K562 (cell line): ENCODE measurements around the gene TNK2. TPM values are rescaled to one million over a fixed set of nuclear protein-coding genes. Genes with fewer than 3 reads are reported as not detected.
A peak's percentile ranks its signal among the peaks of the same experiment; 100 is the strongest.

ENCODE experiments used
- ATAC-seq: fragments of 200-7000 bp; cut with Tn5 transposase; 3 replicates; pipeline ENCODE4 v1.9.1; 2020; ENCODE audit warnings: moderate library complexity
- BruUV-seq: library from RNA; stranded (reverse); fragments of 400-500 nt; replicated peaks from 2 replicates; lab custom pipeline; 2021; lab: Mats Ljungman, UMichigan
- CTCF ChIA-PET: fragments of 300-600 bp; formaldehyde crosslinking; extraction: SDS; loops from one replicate; lab custom pipeline; 2021; ENCODE audit warnings: low intra/inter-chr PET ratio; lab: Yijun Ruan, JAX
- POLR2A ChIA-PET: fragments of 300-600, 350-650 bp; sonication (Branson Sonifier 250); formaldehyde crosslinking; extraction: SDS; loops from one replicate; lab custom pipeline; 2021; ENCODE audit warnings: antibody characterized with exemption, inconsistent platforms; lab: Yijun Ruan, JAX
- DNase-seq, 4 experiments: peaks; one replicate each; pipeline versions ENCODE4 v3.0.0 to v3.0.0-alpha.2; 2011 to 2018; ENCODE audit warnings: low spot score in 3 of 4, mixed read lengths in 3 of 4; ENCODE audit errors: extremely low read depth in 1 of 4
- FAIRE-seq: peaks from 2 replicates; lab custom pipeline; 2011; peaks lifted over from hg19 to GRCh38; lab: Jason Lieb, UNC
- H2AFZ ChIP-seq: 2 replicates; pipeline ENCODE4 v1.6.0; 2011; ENCODE audit warnings: low read depth, low read length, control low read depth, inconsistent platforms
- H3K27ac ChIP-seq: fragments of 200-600 bp; 3 replicates; pipeline ENCODE4 v1.8.0; 2011; ENCODE audit warnings: low read depth, mild to moderate bottlenecking, control low read depth, inconsistent platforms, low read length, moderate library complexity, mixed read lengths; ENCODE audit errors: extremely low read depth
- H3K27me3 ChIP-seq, 2 experiments: fragments of 300-600 bp in 1 of 2; 2 replicates in 1 of 2; 3 replicates in 1 of 2; pipeline versions ENCODE4 v1.6.0 to v1.8.0; 2011; ENCODE audit warnings: inconsistent platforms in 2 of 2, low read length in 2 of 2, mild to moderate bottlenecking in 1 of 2, mixed read lengths in 1 of 2, moderate library complexity in 1 of 2; ENCODE audit not compliant: control insufficient read depth in 2 of 2, insufficient read depth in 2 of 2
- H3K36me3 ChIP-seq: fragments of 300-600 bp; 3 replicates; pipeline ENCODE4 v1.8.0; 2011; ENCODE audit warnings: mild to moderate bottlenecking, low read length, inconsistent platforms; ENCODE audit not compliant: control insufficient read depth, insufficient read depth
- H3K4me1 ChIP-seq, 2 experiments: fragments of 200-600 bp in 1 of 2; replicated peaks in 1 of 2; 2 replicates in 1 of 2; 3 replicates in 1 of 2; pipeline versions ENCODE4 v1.5.1 to v1.8.0; 2011; ENCODE audit warnings: inconsistent platforms in 2 of 2, low read length in 2 of 2, mild to moderate bottlenecking in 1 of 2, mixed read lengths in 1 of 2, moderate library complexity in 1 of 2; ENCODE audit not compliant: control insufficient read depth in 2 of 2, insufficient read depth in 2 of 2
- H3K4me2 ChIP-seq: 2 replicates; pipeline ENCODE4 v1.6.1; 2011; ENCODE audit warnings: low read length, control low read depth, inconsistent platforms, mixed read lengths; ENCODE audit not compliant: insufficient read depth
- H3K4me3 ChIP-seq: fragments of 200-600 bp; sonication (generic), shearing (Covaris generic); 2 replicates; pipeline ENCODE4 v1.5.1; 2016; ENCODE audit warnings: control low read depth, inconsistent platforms
- H3K79me2 ChIP-seq: fragments of 200-600 bp; 3 replicates; pipeline ENCODE4 v1.8.0; 2011; ENCODE audit warnings: low read length, inconsistent platforms; ENCODE audit not compliant: control insufficient read depth, insufficient read depth
- H3K9ac ChIP-seq, 2 experiments: 2 replicates each; pipeline versions ENCODE4 v1.6.0 to v1.6.1; 2011; ENCODE audit warnings: low read depth in 2 of 2, low read length in 2 of 2, control low read depth in 1 of 2, inconsistent platforms in 1 of 2, mild to moderate bottlenecking in 1 of 2, mixed read lengths in 1 of 2; ENCODE audit not compliant: insufficient read depth in 1 of 2
- H3K9me1 ChIP-seq: one replicate; pipeline ENCODE4 v1.6.0; 2011; ENCODE audit warnings: inconsistent platforms, mild to moderate bottlenecking, low read length, moderate library complexity; ENCODE audit not compliant: control insufficient read depth, insufficient read depth
- H3K9me3 ChIP-seq: replicated peaks from 2 replicates; pipeline ENCODE4 v1.5.1; 2011; ENCODE audit warnings: low read depth, low read length, inconsistent platforms; ENCODE audit not compliant: control insufficient read depth, insufficient read depth
- H4K20me1 ChIP-seq: replicated peaks from 2 replicates; pipeline ENCODE4 v1.6.1; 2011; ENCODE audit warnings: low read length, inconsistent platforms, mixed read lengths; ENCODE audit not compliant: control insufficient read depth, insufficient read depth
- CSDE1 ChIP-seq, 2 experiments: fragments of 450-650 bp; IDR thresholded peaks; 2 replicates each; pipeline ENCODE4 v1.6.1; 2016; ENCODE audit warnings: mild to moderate bottlenecking in 1 of 2
- FOXA3 ChIP-seq, 2 experiments: fragments of 450-650 bp in 1 of 2; sonication (generic) in 1 of 2; formaldehyde crosslinking; IDR thresholded peaks in 1 of 2; conservative IDR thresholded peaks in 1 of 2; 2 replicates each; pipeline versions ENCODE4 v1.4.0 to v1.8.0; 2020 to 2022; ENCODE audit warnings: mild to moderate bottlenecking in 2 of 2, missing genetic modification reagents in 1 of 2
- FOXP1 ChIP-seq: sonication (generic); formaldehyde crosslinking; IDR thresholded peaks from 2 replicates; pipeline ENCODE4 v1.8.0; 2022; ENCODE audit warnings: mild to moderate bottlenecking, missing genetic modification reagents
- HDAC1 ChIP-seq, 2 experiments: fragments of 450-650 bp; IDR thresholded peaks; 2 replicates each; pipeline ENCODE4 v1.6.1; 2016 to 2017; ENCODE audit warnings: inconsistent platforms in 1 of 2, mild to moderate bottlenecking in 1 of 2, moderate library complexity in 1 of 2
- IRF2 ChIP-seq: sonication (generic); formaldehyde crosslinking; IDR thresholded peaks from 2 replicates; pipeline ENCODE4 v1.8.1; 2022; ENCODE audit warnings: mild to moderate bottlenecking, missing genetic modification reagents
- ZBTB7A ChIP-seq: IDR thresholded peaks from 2 replicates; pipeline ENCODE4 v1.6.1; 2011; ENCODE audit warnings: low read depth, mild to moderate bottlenecking, low read length, moderate library complexity, borderline replicate concordance; ENCODE audit not compliant: control insufficient read depth
- ZNF778 ChIP-seq: fragments of 450-650 bp; formaldehyde crosslinking; IDR thresholded peaks from 2 replicates; pipeline ENCODE4 v1.4.0; 2020; ENCODE audit warnings: mild to moderate bottlenecking, moderate library complexity
- WGBS: fragments of 100-300 bp; shearing (Covaris generic); methylation state at CpG from one replicate; pipeline ENCODE4 v1.1.6; 2016; ENCODE audit warnings: low coverage, mixed read lengths; ENCODE audit not compliant: insufficient coverage; ENCODE audit errors: missing lambda C conversion rate; 5-methylcytosine and 5-hydroxymethylcytosine counted together
- in situ Hi-C: fragments of 300-500 bp; cut with MboI; formaldehyde crosslinking; loops from 4 replicates; pipeline ENCODE4 v1.15.0; 2018; ENCODE audit warnings: inconsistent platforms, mixed read lengths
- intact Hi-C: fragments of 100-400 bp; cut with micrococcal nuclease; formaldehyde crosslinking; loops from 2 replicates; pipeline ENCODE4 v1.14.2; 2022
- polyA plus RNA-seq, 8 experiments: library from polyadenylated mRNA; depleted of rRNA in 4 of 8; stranded (reverse) in 5 of 8; unstranded in 3 of 8; fragments of >200 nt; fragmentation: Nextera tagmentation in 2 of 8; fragmentation: Illumina TruSeq in 1 of 8; extraction: Ambion mirVana in 2 of 8; extraction: Trizol in 1 of 8; gene quantifications; 2 replicates each; pipeline versions ENCODE4 v1.2.1 to v1.2.3, GENCODE V29; 2011 to 2014; ENCODE audit warnings: inconsistent platforms in 1 of 8, missing spikeins in 1 of 8
- total RNA-seq, 7 experiments: library from RNA; depleted of rRNA in 6 of 7; stranded (reverse); fragments of >200 nt in 6 of 7; fragmentation: Illumina TruSeq in 2 of 7; extraction: Trizol in 2 of 7; gene quantifications; 2 replicates each; pipeline versions ENCODE4 v1.2.1 to v1.2.3, GENCODE V29; 2011 to 2021; ENCODE audit warnings: low replicate concordance in 1 of 7

TNK2 gene
- total and polyA plus RNA-seq, 9 of the 15 experiments (the other 6 are each of a cell fraction or from before 2014, with no cell fraction given), result 0.03 to 33.8 (median 6.5) TPM

GRCh38 chr3:195907684-195907933 is 742 bp downstream of the TNK2 start:
- Histone ChIP-seq H3K9me3 (no peaks in the 10 kb centered on the region), H3K79me2 (peaks cover 24% of the 10 kb centered on the region; the same call in 2 of the 3 replicates), H2AFZ (no peak overlapping the region), H3K4me1 (peaks cover 45 to 51% of the 10 kb centered on the region in 2 experiments), H3K36me3 (no peaks in the 10 kb centered on the region), H3K27ac (no peak overlapping the region), H3K9me1 (no peaks in the 10 kb centered on the region), H3K27me3 (no peaks in the 10 kb centered on the region), H4K20me1 (peaks cover 18% of the 10 kb centered on the region), H3K9ac (peak overlapping the region in 1 of 2 experiments; percentile 90; a peak in 2 of 4 replicates), H3K4me3 (peak overlapping the region; percentile 50; the same call in 1 of the 2 replicates), H3K4me2 (peak overlapping the region; percentile 71)
- intact Hi-C loops (no loop called here), in situ Hi-C loops (no loop called here)
- ATAC-seq (peak; percentile 4), FAIRE-seq (no peak), DNase-seq (peak in 2 of 4 experiments; percentile 44 to 56)
- POLR2A ChIA-PET, result interaction anchor here (0.5 to 1.4 kb wide), 5 partner anchors 12 to 637 kb away, joined by 3 to 6 read pairs (median 5); no protein-coding TSS in a partner anchor
- 14% methylated on average over 5 of the region's 6 CpGs for WGBS
- TF ChIP-seq IRF2 (CRISPR knock-in tag) (no peak), CSDE1 (IDR thresholded peaks at IDR 0.05) (no peak), ZBTB7A (0 out of 2 replicates have a peak, but pooled peaks have one; percentile 19), FOXP1 (CRISPR knock-in tag) (0 out of 2 replicates have a peak, but pooled peaks have one; percentile 14), ZNF778 (CRISPR knock-in tag) (no peak), HDAC1 (IDR thresholded peaks at IDR 0.05) (0 out of 4 replicates have a peak, but pooled peaks of 1 of the 2 experiments have one; percentile 30), FOXA3 (CRISPR knock-in tag; conservative IDR thresholded peaks at IDR 0.05 in 1 of 2, IDR thresholded peaks at IDR 0.05 in 1 of 2) (peak in 1 of 2 experiments; percentile 6; a peak in 1 of 4 replicates)
- BruUV-seq, result no TSS peak
- CTCF ChIA-PET, result no interaction called here
